T-helper 22 cell (primary cell): ENCODE data around the gene RNPEPL1.
"Not testable (repeated sequence)": the region's sequence is repeated elsewhere in the genome, so short reads cannot be mapped to it uniquely, and the experiment has no call there.

Source experiments
- DNase-seq: peaks from one replicate; pipeline ENCODE4 v3.0.0-alpha.2; 2020; ENCODE audit warnings: low read depth

The RNPEPL1 gene

DNA sequence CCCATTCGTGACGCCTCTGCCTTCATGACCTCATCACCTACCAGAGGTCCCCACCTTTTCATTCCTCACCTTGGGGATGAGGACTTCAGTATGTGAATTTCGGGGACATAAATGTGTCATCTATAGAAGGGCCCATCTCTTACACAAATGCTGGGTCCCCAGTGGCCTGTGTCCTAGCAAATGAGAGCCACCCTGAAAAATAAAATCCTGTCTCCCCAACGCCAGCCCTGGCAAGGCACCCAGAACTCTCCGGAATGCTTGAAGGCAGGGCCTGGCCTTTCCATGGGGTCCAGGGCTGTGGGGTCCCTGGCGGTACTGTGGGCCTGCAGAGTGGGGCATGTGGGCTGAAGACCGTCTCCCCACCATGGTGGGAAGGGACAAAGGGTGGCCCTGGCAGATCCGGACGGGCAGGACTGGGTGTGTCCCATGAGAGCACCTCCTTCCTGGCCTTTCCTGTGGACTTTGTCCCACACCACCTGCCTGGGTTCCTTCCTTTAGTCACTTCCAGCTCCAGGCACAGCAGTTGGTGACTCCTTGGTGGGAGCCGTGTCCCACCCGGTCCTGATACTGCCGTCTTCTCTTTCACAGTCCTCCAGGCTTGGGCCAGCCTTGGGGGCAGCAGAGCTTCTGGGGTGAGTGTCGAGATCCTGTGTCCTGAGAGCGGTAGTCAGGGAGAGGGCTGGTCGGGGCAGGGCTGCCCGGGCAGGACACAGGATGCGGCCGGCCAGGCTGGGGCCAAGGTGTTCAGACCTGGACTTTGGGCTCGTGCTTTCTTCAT is 36.8 kb downstream of the RNPEPL1 start:
- no peak for DNase-seq

DNA sequence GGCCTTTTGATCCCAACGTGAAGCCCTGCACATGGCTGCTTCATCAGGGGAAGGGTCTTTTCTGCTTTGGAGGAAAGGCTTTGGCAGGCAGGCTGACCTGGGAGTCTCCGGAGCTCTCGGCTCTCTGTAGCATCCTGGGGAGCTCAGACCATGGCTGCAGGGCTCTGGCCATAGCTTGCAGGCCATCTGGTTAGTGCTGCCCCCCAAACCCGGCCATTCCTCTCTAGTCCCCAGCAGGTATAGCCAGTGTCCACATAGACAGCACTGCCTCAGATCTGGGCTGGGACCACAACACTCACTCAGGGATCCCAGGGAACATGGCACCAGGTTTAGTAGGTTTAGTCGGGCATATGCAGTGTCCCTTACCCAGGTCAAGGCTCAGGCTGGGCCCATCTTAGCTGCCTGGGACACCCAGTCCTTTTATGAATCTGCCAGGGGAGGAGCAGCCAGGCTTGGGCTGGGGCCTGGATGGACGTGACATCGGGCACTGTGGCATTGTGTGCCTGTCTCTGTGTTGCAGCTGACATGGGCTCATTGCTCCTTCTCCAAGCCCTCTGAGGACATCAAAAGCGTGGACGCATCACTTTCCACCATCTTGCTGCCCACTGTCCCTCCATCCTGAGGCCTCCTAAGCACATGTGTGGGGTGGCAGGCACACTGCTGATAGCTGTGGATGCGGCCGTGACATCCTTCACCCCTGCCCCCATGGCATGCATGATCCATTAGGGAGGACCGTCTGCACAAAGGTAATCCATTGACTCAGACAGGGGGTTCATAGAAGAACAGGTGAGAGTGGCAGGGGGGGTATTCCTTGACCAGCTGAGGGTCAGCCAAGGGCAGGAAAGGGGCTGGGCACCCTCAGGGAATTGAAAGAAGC is 37.8 kb downstream of the RNPEPL1 start:
- no peak for DNase-seq

DNA sequence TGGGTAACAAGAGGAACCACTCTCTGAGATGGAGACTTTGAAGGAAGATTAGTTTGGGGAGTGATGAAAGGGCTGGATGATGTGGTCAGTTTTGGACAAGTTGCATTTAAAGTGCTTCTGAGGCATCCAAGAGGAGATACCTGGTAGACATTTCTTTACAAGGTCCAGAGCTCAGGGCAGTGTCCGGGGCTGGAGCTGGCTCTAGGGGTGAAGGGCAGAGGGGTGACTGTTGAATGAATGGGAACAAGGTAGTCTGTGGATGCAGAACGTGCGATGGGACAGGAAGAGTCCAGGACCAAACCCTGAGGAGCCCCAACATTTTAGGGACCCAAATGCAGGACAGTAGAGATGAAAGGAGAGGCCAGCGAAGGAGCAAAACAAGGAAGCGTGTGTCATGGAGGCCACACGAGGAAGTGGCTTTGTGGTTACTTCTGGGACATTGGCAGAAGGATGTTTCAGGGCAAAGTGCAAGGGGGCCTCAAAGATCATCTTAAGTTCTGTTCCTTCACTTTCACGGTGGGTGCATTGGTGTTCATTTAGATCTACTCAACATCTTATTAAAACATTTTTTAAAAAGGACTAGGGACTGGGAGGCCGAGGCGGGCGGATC is 43.4 kb downstream of the RNPEPL1 start:
- no peak for DNase-seq

DNA sequence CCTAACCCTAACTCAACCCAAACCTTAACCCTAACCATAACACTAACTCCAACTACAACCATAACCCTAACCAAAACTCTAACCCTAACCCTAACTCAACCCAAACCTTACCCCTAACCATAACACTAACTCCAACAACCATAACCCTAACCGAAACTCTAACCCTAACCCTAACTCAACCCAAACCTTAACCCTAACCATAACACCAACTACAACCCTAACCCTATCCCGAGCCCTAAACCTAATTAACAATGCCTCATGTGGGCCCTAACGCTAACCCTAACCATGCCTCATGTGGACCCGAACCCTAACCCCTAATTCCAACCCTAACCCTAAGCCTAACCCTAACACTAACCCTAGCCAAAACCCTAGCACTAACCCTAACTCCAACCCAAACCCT is 45.5 kb downstream of the RNPEPL1 start:
- no peak for DNase-seq

DNA sequence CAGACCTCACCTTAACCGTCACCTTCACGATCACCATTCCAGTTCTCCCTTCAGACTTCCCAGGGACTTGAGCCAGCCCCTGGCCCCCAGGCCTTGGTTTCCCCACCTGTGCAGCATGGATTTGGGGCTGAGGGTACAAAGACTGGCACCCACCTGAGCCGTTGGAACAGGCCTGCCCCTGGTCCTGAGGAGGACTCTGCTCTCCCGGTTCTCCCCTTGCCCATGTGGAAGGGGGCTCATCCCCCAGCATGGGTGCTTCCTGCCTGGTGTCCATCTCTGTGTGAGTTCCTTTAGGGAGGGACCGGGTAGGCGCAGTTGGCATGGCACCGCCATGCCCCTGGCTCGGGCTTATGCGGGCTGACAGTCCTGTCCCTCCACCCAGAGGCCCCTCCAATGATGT is 46.1 kb downstream of the RNPEPL1 start:
- DNase-seq, result no peak

DNA sequence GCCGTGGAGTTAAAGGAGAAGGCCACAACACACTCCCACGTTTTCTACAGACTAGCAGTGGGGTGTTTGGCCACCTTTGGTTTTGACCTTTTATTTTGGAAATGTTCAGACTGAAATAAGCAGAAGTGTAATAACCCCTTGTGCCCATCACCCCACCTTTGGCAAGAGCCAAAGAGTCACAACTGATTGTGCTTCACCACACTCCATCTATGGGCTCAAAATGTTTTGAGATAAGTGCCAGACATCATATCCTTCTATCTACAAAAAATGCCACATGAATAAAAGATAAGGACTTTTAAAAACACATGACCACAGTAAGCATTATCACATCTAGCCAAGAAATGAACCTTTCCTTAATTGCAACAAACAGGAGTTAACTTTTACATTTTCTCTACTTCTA is 47.1 kb downstream of the RNPEPL1 start:
- no peak for DNase-seq

DNA sequence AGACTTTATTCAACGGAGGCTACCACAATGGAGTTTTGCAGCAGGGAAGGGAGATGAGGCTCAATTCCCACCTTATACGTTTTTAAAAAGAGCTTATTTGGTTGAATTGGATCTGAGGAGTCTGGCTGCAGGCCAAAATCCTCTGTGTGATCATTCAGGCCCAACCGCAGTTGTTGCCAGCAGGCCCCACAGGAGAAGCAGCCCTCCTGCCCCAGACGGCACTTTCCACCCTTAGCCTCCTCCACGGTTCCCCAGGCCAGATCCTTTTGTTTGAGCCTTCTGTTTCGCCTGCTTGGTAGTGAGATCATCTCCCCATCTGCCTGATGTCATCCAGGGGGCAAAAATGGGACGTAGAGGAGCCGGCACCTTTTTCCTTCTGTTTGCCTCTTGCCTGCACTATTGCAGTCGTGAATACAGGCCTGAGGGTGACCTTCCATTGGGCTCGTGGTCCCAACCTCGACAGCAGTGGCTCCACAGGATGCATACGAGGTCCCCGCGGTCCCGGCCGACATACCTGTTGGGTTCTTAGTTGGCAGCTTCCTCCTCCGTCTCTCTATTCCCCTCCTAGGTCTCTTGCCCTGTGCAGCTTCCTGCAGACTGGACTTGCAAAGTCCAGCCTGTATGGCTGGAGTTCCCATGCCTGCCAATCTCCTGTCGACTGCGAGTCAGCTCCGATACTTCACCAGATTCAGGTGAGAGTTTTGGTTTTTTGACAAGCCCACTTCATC is 47.7 kb downstream of the RNPEPL1 start:
- no peak for DNase-seq

DNA sequence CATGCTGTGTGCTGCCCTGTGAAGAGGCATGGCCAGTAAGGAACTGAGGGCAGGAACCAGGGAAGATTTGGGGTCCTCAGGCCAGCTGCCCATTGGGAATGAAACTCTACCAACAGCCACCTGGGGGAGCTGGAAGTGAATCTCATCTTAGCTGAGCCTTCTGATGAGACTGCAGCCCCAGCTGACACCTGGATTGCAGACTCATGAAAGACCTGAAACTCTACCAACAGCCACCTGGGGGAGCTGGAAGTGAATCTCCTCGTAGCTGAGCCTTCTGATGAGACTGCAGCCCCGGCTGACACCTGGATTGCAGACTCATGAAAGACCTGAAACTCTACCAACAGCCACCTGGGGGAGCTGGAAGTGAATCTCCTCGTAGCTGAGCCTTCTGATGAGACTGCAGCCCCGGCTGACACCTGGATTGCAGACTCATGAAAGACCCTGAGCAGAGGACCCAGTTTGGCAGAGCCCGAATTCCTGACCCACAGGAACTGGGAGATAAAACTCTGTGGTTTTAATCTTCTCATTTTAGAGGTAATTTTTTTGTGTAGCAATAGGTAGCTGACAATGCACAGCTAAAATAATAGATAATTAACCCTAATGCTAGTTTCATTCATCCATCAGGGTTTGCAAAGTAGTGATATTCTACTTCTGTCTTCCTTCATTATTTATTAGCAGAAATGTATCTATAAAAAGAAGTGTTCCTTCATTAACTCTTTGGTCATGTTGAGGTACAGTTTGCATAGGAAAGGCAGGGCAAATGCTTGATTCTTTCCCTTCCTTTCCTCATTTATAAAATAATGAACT is 48.8 kb downstream of the RNPEPL1 start:
- not testable (repeated sequence) for DNase-seq

DNA sequence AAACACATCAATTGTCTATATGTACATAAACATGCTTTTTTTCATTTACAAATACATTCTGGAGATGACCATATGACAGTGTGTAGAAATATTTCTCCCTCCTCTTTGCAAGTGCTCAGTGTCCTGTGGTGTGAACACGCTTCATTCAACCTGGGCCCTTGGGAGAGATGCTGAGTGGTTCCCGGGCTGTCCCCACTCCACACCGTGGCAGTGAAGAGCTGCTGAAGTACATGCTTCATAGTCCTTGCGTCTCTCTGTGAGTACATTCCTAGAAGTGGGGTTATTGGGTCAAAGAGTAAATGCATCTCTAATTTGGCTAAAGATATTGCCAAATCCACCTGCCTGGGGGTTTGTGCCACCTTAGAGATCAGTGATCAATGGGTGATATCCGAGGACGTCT is 50.5 kb downstream of the RNPEPL1 start:
- DNase-seq, result no peak

DNA sequence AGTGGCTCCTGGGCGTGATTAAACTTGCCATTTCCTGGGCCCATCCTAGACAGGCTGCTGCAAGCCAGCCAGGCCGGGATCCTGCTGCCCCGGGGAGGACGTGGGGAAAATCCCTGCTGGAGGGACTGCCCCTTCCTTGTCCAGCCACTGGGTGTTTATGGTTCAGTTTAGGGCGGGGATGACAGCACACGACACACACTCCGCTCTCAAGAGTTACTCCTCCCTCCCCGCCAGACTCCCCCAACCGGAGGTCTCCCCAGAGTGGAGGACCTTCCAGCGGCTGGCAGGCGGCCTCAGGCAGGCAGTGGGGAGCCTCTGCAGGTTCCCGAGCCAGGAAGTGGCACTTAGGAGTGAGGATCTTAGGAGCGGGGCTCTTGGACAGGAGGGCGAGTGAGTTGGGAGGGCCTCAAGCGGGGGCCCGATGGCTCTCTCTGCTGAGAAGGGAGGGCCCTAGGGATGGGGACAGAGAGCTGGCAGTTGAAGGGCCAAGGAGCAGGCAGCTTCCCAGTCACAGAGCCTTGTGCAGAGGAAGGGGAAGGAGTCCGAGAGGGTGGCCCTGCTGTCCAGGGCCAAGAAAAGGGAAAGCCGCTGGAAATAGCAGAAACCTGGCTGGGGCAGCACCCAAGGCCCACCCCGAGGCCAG is 51.3 kb downstream of the RNPEPL1 start:
- DNase-seq, result no peak

DNA sequence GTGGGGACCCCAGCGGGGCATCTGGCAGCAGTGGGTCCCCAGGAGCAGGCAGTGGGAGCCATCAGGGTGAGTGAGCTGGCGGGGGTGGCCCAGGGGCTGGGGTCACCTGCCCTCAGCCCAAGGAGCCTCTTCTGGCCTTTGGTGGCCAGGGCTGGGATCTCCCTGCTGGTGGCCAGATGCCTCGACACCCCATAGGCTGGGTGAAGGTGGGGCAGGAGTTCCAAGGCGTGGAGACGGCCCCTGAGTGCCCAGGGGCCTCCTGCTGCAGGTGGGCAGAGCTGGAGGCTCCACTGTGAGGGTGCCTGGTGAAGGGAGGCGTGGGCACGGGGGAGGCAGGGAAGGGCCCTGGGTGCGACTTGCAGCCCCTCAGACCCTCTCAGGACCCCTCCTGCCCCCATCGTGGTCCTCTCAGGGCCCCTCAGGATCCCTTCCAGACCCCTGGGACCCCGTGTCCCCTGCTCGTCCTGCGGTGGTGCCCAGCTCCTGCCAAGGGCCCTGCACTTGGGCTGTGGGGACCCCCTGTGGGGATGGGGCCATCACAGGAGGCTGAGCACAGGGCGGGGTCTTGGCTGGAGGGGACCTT is 52.0 kb downstream of the RNPEPL1 start:
- DNase-seq, result no peak

DNA sequence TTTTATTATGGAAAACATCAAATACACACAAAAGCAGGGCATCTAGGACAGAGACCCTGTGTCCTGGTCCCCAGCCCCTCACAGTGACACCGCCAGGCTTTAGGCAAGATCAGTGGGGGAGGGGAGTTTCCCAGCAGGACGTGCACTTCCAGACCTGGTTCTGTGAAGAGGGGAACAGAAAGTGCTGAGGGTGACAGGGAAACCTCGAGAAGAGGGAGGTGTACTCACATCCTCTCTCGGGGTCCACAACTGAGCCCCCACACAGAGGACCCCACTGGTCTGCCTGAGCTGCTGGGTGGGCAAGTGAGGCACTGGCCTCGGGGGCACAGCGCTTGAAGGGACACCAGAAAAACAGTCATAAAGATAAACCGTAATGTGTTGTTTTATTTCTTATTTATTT is 52.6 kb downstream of the RNPEPL1 start:
- no peak for DNase-seq

DNA sequence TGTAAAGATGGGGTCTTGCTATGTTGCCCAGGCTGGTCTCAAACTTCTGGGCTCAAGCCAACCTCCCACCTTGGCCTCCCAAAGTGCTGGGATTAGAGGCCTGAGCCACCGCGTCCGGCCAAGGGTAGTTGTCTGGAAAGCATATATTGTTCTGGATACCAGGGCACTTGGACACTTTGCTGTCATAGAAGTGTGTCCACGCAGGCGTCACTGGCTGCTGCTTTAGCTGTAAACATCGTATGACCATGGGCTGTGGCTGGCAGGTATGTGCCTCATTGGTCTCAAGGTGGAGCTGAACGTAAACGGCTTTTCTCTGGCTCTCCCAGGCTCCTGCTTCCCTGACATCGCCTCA is 53.8 kb downstream of the RNPEPL1 start:
- no peak for DNase-seq

DNA sequence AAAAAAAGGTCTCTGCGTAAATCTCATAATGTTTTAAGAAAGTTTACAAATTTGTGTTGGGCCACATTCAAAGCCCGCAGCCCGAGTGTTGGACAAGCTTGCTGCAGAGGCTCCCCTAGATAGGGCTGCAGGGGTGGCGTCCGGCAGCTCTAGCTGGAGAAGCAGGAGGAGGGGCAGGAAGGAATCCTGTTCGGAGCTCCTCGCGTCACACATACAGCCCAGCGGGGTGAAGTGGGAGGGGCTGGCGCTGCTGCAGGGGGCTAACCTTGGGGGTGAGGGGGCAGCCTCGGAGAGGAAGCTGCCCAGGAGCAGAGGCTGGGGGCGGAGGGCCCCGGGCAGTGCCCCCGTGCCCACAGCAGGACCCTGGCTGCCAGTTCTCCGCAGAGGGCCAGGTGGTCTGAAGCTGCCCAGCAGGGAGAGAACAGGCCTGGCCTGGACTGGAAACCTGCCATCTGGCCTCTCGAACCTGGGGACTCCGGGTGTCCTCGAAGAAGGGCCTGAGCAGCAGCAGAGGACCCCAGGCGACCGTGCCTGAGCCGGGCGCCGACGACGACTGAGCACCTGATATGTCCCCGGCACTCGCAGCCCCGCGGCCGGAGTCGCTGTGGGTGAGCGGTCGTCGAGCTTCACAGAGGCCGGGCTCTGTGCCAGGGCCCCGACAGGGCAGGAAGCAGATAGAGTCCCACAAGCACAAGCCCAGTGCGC is 54.4 kb downstream of the RNPEPL1 start:
- peak; percentile 40 for DNase-seq

DNA sequence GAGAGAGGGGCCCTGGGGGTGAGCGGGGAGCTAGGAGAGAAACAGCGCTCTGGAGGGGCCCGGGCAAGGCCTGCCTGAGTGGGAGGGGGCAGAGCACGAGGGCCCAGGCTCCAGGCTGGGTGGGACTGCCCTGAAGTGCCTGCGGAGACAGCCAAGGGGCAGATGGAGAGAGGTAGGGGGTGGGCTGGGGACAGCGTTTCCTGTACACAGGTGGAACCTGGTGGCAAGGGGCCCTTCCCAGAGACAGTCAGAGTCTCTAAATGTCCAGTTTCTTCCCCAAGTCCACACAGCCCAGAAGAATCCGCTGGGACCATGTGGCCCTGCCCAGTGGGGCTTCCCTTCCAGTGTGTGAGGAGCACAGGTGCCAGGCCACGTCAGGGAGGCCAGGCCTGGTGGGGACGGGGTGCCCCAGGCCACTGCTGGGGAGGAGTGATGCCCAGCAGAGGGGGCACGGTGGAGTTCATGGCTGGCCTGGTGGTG is 55.3 kb downstream of the RNPEPL1 start:
- no peak for DNase-seq

DNA sequence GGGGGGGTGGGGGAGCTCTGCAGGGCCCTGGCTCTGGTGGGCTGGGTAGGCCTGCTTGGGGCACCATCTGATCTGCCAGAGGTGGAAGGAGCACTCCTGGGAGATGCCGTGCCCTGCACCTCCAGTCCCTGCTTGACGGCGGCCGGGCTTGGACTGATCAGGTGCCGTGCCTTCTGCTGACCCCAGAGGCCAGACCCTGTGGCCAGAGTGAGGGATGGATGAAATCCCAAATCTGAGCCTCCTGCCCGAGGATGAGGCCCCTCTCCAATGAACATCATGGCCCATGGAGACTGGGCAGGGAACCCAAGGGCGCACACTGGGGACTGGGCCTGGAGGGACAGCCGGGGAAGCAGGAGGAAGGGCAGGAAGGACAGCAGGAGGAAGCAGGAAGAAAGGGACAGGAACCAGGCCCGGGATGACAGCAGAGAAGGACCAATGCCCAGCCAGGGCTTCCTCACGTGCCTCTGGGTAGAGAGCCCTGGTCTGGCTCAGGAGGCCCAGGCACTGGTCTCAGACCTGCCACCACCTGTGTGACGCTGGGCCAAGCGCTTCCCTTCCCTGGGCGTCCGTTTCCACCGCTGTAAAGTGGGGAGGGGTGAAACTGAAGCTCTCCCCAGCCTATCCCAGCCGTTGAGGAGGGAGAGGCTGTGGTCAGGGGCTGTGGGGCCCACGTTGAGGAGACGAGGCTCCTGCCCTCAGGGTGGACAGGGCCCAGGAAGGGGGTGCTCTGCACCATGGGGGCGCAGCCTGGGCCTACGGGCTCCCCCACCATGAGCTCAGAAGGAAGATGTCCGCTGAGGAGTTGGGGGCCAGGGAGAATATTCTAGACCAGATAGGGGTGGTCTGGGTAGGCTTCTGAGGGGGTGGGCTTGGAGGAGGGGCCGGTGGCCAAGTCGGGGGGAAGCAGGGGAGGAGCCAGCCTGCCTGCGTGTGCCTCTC is 56.0 kb downstream of the RNPEPL1 start:
- no peak for DNase-seq

DNA sequence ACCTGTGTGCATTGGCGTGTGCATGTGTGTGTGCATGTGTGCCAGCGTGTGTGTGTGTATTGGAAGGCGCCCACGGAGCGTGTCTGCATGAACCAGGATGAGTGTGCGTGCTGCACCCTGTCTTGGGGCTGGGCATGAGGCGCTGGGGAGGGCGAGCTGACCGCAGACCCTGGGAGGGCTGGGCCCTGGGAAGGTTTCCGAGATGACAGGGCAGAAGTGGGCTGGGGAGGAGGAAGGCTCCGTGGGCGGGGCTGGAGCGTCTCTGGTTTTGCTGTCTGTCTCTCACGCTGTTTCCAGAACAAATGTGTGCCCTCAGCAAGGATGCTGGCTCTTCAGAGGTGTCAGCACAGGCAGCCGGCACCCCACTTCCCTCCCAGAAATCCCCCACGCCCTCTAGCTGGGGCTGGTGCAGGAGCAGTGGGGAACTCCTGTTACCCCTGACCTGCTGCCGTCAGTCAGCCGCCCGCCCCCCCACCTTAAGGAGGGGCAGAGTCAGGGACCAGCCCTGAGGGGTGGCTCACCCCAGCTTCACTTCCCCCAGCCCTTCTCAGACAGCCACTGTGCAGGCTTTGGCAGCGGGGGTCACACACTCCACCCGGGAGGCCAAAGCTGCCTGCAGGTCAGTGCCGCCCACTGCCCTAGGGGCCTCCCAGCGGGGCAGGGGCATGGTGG is 56.8 kb downstream of the RNPEPL1 start, which contains the start of gene GPR35:
Gene GPR35 (plus strand): TSS at position 531 of the 672 bp plus-strand sequence. CDS start 4,473 bp downstream, outside the sequence.
- peak; percentile 87 for DNase-seq
